Measurements from ENCODE around the gene SSPN.
A peak's percentile ranks its signal among the peaks of the same experiment; 100 is the strongest.

The SSPN gene

DNA sequence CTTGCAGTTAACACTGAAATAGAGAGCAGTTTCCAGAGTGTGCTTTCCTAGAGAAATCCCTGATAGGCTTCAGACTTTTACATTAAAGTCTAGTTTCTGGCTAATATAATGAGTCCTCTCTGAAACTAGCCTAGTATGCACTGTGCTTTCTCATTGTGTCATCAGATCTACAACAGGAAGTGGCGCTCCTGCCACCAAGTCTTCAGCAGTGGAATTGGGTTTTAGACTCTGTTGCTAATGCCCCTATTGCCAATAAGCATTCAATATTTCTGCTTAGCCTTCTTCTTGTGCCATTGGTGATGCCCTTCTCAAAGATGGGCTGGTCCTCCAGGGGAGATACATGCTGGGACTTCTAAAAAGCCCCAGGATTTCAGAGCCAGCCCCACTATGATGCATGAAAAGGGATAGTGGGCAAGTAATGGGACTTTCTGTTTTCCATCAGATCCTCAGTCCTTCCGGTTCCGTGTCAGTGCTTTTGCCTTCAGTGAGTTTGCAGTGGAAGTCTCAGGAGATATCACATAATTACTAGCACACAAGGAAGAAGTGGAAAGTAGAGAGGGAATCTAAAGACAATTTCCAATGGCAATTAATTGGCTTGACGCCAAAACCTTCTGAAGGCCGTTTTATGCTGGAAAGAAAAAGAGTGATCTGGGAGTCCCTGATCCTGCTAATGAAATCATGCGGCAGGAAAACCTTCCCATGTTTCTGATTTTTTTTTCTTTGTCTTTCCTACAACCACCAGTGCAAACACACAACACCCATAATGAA, 50.0 kb downstream of the SSPN start:
- TF ChIP-seq, protein P1, sequence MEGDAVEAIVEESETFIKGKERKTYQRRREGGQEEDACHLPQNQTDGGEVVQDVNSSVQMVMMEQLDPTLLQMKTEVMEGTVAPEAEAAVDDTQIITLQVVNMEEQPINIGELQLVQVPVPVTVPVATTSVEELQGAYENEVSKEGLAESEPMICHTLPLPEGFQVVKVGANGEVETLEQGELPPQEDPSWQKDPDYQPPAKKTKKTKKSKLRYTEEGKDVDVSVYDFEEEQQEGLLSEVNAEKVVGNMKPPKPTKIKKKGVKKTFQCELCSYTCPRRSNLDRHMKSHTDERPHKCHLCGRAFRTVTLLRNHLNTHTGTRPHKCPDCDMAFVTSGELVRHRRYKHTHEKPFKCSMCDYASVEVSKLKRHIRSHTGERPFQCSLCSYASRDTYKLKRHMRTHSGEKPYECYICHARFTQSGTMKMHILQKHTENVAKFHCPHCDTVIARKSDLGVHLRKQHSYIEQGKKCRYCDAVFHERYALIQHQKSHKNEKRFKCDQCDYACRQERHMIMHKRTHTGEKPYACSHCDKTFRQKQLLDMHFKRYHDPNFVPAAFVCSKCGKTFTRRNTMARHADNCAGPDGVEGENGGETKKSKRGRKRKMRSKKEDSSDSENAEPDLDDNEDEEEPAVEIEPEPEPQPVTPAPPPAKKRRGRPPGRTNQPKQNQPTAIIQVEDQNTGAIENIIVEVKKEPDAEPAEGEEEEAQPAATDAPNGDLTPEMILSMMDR (conservative IDR thresholded peaks at IDR 0.05; ENCODE audit: low read depth, low read length), result no peak
- H3K4me3 ChIP-seq (ENCODE audit: low read depth, low read length), result no peak overlapping the region
- no peak for DNase-seq (ENCODE audit: low read depth)

DNA sequence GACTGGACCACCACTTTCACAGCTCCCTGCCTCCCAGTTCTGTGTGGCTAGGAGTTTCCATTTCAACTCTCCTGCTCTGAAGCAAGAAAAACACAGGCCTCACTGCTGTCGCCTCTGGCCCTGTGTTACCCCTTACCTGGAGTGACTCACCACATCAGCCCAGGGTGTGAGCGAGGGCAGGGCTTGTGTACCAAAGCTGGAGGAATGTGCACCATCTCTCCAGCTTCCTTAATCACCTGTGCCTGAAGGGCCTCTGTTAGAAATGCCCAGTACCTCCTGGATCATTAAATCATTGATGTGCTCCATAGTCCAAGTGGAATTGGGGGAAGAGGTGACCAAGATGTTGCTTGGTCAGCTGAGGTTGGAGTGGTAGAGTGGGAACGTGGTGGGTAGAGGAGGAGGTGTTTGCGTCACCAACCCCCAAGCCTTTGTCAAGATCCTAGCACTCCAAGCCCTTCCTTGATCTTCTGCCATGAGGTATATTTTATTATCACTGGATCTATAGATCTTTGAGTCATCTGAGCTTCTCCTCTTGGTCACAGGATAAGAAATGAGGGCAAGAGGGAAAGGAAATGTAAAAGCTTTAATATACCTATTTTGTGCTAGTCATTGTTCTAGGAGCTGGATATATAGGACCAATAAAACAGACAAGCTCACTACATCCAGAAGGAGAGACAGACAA, 51.3 kb downstream of the SSPN start:
- DNase-seq (ENCODE audit: low read depth), result no peak
- TF ChIP-seq, protein P1 (conservative IDR thresholded peaks at IDR 0.05; ENCODE audit: low read depth, low read length), result no peak

DNA sequence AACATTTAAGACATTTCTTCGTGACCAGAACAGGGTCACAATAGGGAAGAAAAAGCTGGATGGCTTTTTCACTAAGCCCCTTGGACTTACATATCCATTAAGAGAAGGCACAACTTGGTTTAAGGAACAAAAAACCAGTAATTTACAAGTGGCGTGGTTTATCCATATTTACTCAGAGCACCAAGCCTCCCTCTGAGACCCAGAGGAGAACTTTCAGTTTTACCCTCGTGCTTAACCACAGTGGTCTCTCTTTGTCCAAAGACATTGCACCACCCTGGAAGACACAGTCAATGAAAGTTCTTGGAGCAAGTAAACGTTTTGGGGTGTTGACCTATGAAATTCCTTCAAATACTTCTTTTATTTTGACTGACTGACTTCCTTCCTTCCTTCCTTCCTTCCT, 52.5 kb downstream of the SSPN start:
- TF ChIP-seq, protein P1 (conservative IDR thresholded peaks at IDR 0.05; ENCODE audit: low read depth, low read length), result no peak
- DNase-seq (ENCODE audit: low read depth), result peak; percentile 35
- no peak overlapping the region for H3K4me3 ChIP-seq (ENCODE audit: low read depth, low read length)

More for the DNA sequence above, 51.3 kb downstream of the SSPN start:
- H3K4me3 ChIP-seq (ENCODE audit: low read depth, low read length), result no peak overlapping the region

DNA sequence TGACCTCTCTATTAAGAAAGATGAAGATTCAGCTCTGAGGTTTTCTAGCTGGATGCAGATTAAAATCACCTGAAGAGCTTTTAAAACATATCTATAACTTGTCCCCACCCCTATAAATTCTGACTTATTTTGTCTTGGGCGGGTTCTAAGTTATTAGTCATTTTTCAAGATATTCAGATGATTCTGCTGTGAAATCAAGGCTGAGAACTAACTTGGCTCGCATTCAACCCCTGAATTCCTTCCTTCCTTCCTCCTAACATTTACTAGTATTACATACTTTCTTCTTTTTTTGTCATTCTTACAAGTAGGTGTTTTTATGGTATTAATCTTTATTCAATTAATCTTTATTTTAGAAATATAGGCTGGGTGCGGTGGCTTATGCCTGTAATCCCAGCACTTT, 55.4 kb downstream of the SSPN start:
- DNase-seq (ENCODE audit: low read depth), result peak; percentile 71
- H3K4me3 ChIP-seq (ENCODE audit: low read depth, low read length), result no peak overlapping the region
- TF ChIP-seq, protein P1 (conservative IDR thresholded peaks at IDR 0.05; ENCODE audit: low read depth, low read length), result no peak

DNA sequence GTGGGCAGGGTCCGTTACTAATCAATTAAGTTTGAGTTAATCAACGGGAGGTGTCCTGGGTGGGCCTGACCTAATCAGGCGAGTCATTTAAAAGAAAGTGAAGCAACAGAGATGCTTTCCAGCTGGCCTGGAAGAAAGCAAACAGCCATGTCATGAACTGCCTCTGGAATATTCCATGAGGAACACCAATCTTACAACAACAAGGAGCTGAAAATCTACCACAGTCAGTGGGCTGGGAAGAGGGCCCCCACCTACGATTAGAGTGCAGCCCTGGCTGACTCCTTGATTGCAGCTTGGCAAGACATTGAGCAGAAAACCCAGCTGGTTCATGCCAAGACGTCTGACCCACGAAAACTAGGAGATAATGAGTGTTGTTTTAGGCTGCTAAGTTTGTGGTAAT, 56.2 kb downstream of the SSPN start:
- peak; percentile 40 for DNase-seq (ENCODE audit: low read depth)
- H3K4me3 ChIP-seq (ENCODE audit: low read depth, low read length), result no peak overlapping the region
- TF ChIP-seq, protein P1 (conservative IDR thresholded peaks at IDR 0.05; ENCODE audit: low read depth, low read length), result no peak

DNA sequence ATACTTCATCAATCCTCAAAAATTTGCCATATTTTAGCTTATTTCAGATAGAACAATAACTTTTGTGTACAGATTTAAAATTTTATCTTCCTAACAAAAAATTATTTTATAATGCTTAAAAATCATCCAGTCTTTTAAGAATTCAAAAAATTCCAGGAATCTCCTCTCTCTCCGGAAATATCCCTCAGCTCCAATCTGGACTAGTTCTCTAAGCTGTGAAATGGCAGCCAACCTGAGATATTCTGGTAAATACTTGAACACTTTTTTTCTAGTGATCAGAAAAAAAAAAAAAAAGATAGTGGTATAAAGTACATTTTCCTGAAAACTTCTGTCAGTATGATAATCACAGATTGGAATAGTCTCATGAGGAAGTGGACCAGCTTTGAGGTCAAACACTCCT, 57.6 kb downstream of the SSPN start:
- peak; percentile 30 for DNase-seq (ENCODE audit: low read depth)
- H3K4me3 ChIP-seq (ENCODE audit: low read depth, low read length), result no peak overlapping the region
- TF ChIP-seq, protein P1 (conservative IDR thresholded peaks at IDR 0.05; ENCODE audit: low read depth, low read length), result no peak
